ENCODE measurements around the gene PRR29.
A peak's percentile ranks its signal among the peaks of the same experiment; 100 is the strongest.
"Not testable (repeated sequence)": the region's sequence is repeated elsewhere in the genome, so short reads cannot be mapped to it uniquely, and the experiment has no call there.

The PRR29 gene

GRCh38 chr17:64015447-64015846 is 17.3 kb downstream of the PRR29 start:
- no peak for DNase-seq (ENCODE audit: low read depth)

- no peak for DNase-seq (ENCODE audit: low read depth)
Measured at GRCh38 chr17:64016231-64016784, 18.2 kb downstream of the PRR29 start.

GRCh38 chr17:64016974-64017373 is 18.8 kb downstream of the PRR29 start:
- DNase-seq (ENCODE audit: low read depth) = no peak

- no peak for DNase-seq (ENCODE audit: low read depth)
Measured at GRCh38 chr17:64017381-64017980, 19.3 kb downstream of the PRR29 start.

- not testable (repeated sequence) for DNase-seq (ENCODE audit: low read depth)
Measured at GRCh38 chr17:64019551-64019961, 21.4 kb downstream of the PRR29 start.

- DNase-seq (ENCODE audit: low read depth) = no peak
Measured at GRCh38 chr17:64020056-64020766, 22.1 kb downstream of the PRR29 start, which contains the start of gene ICAM2. Gene ICAM2, minus strand, starts transcription at chr17:64020633. Its CDS starts 13,942 bp downstream, at chr17:64006691.

GRCh38 chr17:64022611-64023063 is 24.5 kb downstream of the PRR29 start:
- no peak for DNase-seq (ENCODE audit: low read depth)

GRCh38 chr17:64024215-64024654 is 26.1 kb downstream of the PRR29 start:
- DNase-seq (ENCODE audit: low read depth) = no peak

GRCh38 chr17:64024781-64025731 is 26.9 kb downstream of the PRR29 start:
- DNase-seq (ENCODE audit: low read depth) = no peak

- DNase-seq (ENCODE audit: low read depth) = peak; percentile 43
Measured at GRCh38 chr17:64025732-64026294, 27.7 kb downstream of the PRR29 start.

GRCh38 chr17:64028874-64029464 is 30.8 kb downstream of the PRR29 start:
- peak; percentile 51 for DNase-seq (ENCODE audit: low read depth)

- DNase-seq (ENCODE audit: low read depth) = no peak
Measured at GRCh38 chr17:64032081-64032480, 33.9 kb downstream of the PRR29 start.

GRCh38 chr17:64036198-64036922 is 38.2 kb downstream of the PRR29 start:
- DNase-seq (ENCODE audit: low read depth) = no peak

- no peak for DNase-seq (ENCODE audit: low read depth)
Measured at GRCh38 chr17:64037180-64037579, 39.0 kb downstream of the PRR29 start.

- DNase-seq (ENCODE audit: low read depth) = no peak
Measured at GRCh38 chr17:64037802-64038201, 39.7 kb downstream of the PRR29 start.

- no peak for DNase-seq (ENCODE audit: low read depth)
Measured at GRCh38 chr17:64038331-64039105, 40.4 kb downstream of the PRR29 start.

GRCh38 chr17:64039106-64039400 is 40.9 kb downstream of the PRR29 start:
- no peak for DNase-seq (ENCODE audit: low read depth)

GRCh38 chr17:64040206-64040605 is 42.1 kb downstream of the PRR29 start:
- DNase-seq (ENCODE audit: low read depth) = no peak

- no peak for DNase-seq (ENCODE audit: low read depth)
Measured at GRCh38 chr17:64041912-64042311, 43.8 kb downstream of the PRR29 start.
